Caco-2 (cell line): ENCODE results near the gene MED17. TPM values are rescaled to one million over a fixed set of nuclear protein-coding genes. Genes with fewer than 3 reads are reported as not detected.

Experiments
- BruUV-seq: library from RNA; stranded (reverse); fragments of 400-500 nt; replicated peaks from 2 replicates; lab custom pipeline; 2021; lab: Mats Ljungman, UMichigan
- CTCF ChIA-PET: fragments of 300-600 bp; sonication (Branson Sonifier 250); formaldehyde crosslinking; loops from one replicate; lab custom pipeline; 2022; ENCODE audit warnings: antibody characterized with exemption; lab: Charles Lee
- POLR2A ChIA-PET: fragments of 300-600 bp; sonication (Branson Sonifier 250); formaldehyde crosslinking; loops from one replicate; lab custom pipeline; 2022; ENCODE audit warnings: antibody characterized with exemption; lab: Charles Lee
- DNase-seq, 2 experiments: peaks; one replicate each; pipeline versions ENCODE4 v3.0.0 to v3.0.0-alpha.2; 2020 to 2022
- H3K27me3 ChIP-seq: replicated peaks from 2 replicates; pipeline ENCODE4 v1.6.0; 2011; ENCODE audit warnings: low read length; ENCODE audit not compliant: control insufficient read depth, insufficient read depth
- H3K36me3 ChIP-seq: 2 replicates; pipeline ENCODE4 v1.5.1; 2011; ENCODE audit warnings: low read length; ENCODE audit not compliant: control insufficient read depth, insufficient read depth
- H3K4me1 ChIP-seq: fragments of 250-450 bp; sonication (Bioruptor Pico); 2 replicates; pipeline ENCODE4 v1.5.1; 2020; ENCODE audit warnings: mild to moderate bottlenecking
- H3K4me3 ChIP-seq: 2 replicates; pipeline ENCODE4 v1.5.1; 2011; ENCODE audit warnings: low read depth, mild to moderate bottlenecking, control low read depth, low read length
- H3K9me3 ChIP-seq: fragments of 250-450 bp; sonication (Bioruptor Pico); 2 replicates; pipeline ENCODE4 v1.5.1; 2020; ENCODE audit warnings: mild to moderate bottlenecking, moderate library complexity
- H3K27ac Mint-ChIP-seq: one replicate; pipeline ENCODE4 v1.8.0; 2022; ENCODE audit warnings: mixed read lengths; ENCODE audit not compliant: unreplicated experiment
- H3K27me3 Mint-ChIP-seq: one replicate; pipeline ENCODE4 v1.8.0; 2022; ENCODE audit warnings: mixed read lengths; ENCODE audit not compliant: insufficient read depth, unreplicated experiment
- H3K36me3 Mint-ChIP-seq: one replicate; pipeline ENCODE4 v1.8.0; 2022; ENCODE audit warnings: mild to moderate bottlenecking, mixed read lengths; ENCODE audit not compliant: insufficient read depth, unreplicated experiment
- H3K4me1 Mint-ChIP-seq: one replicate; pipeline ENCODE4 v1.8.0; 2022; ENCODE audit warnings: low read depth, mixed read lengths; ENCODE audit not compliant: unreplicated experiment
- H3K4me3 Mint-ChIP-seq: one replicate; pipeline ENCODE4 v1.8.0; 2022; ENCODE audit warnings: mild to moderate bottlenecking, moderate library complexity, mixed read lengths; ENCODE audit not compliant: unreplicated experiment
- H3K9me3 Mint-ChIP-seq: one replicate; pipeline ENCODE4 v1.8.0; 2022; ENCODE audit warnings: mixed read lengths; ENCODE audit not compliant: unreplicated experiment
- intact Hi-C: fragments of 100-400 bp; cut with micrococcal nuclease; formaldehyde crosslinking; loops from one replicate; pipeline ENCODE4 v1.10.0; 2022; ENCODE audit not compliant: unreplicated experiment
- total RNA-seq: library from RNA; stranded (reverse); gene quantifications from 2 replicates; pipeline ENCODE4 v1.2.3, GENCODE V29; 2022
- TF ChIP-seq, protein P1 (sequence below), 2 experiments: fragments of 200-600 bp in 1 of 2; IDR thresholded peaks; 1 replicate in 1 of 2; 2 replicates in 1 of 2; pipeline versions ENCODE4 v1.5.1 to v1.8.0; 2011 to 2022; ENCODE audit warnings: antibody characterized with exemption in 1 of 2, control low read depth in 1 of 2, inconsistent platforms in 1 of 2, low read depth in 1 of 2, low read length in 1 of 2, mild to moderate bottlenecking in 1 of 2, moderate library complexity in 1 of 2; ENCODE audit not compliant: insufficient read depth in 1 of 2, severe bottlenecking in 1 of 2, unreplicated experiment in 1 of 2

The MED17 gene
- total RNA-seq, 1 experiment from 2014 or later, result 54.0 TPM

DNA sequence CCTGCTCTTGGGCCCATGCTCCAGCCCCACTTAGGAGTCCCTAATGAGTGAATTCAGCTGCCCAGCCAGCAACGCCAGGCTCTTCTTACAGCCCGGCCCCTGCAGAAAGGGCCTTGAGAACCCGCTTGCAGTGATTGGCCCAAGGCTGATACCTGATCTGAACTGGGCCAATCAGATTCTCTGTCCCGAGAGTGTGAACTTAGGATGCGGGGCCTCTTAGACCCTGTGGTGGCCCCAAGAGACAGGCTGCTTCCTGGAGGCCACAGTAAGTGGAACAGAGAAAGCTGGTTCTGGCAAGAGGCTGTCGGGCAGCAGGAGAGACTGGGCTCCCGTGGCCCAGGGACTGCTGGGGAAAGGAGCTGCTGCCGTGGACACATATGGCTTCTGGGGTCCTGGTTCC is 54.9 kb downstream of the MED17 start:
- Histone ChIP-seq H3K27me3 (no peaks in the 10 kb centered on the region), H3K36me3 (no peaks in the 10 kb centered on the region), H3K4me1 (peaks cover 5% of the 10 kb centered on the region; the same call in 1 of the 2 replicates), H3K9me3 (no peaks in the 10 kb centered on the region), H3K4me3 (no peak overlapping the region)
- Mint-ChIP-seq H3K36me3 (no peaks in the 10 kb centered on the region), H3K27ac (no peak overlapping the region), H3K27me3 (no peaks in the 10 kb centered on the region), H3K4me3 (no peak overlapping the region), H3K4me1 (peaks cover 1% of the 10 kb centered on the region), H3K9me3 (no peaks in the 10 kb centered on the region)
- ChIA-PET CTCF (interaction anchor here (0.6 kb wide), 1 partner anchor 21 kb away, joined by 8 read pairs; no protein-coding TSS in a partner anchor), POLR2A (no interaction called here)
- no peak for DNase-seq
- intact Hi-C loops, result no loop called here
- BruUV-seq, result no TSS peak
- TF ChIP-seq, protein P1, sequence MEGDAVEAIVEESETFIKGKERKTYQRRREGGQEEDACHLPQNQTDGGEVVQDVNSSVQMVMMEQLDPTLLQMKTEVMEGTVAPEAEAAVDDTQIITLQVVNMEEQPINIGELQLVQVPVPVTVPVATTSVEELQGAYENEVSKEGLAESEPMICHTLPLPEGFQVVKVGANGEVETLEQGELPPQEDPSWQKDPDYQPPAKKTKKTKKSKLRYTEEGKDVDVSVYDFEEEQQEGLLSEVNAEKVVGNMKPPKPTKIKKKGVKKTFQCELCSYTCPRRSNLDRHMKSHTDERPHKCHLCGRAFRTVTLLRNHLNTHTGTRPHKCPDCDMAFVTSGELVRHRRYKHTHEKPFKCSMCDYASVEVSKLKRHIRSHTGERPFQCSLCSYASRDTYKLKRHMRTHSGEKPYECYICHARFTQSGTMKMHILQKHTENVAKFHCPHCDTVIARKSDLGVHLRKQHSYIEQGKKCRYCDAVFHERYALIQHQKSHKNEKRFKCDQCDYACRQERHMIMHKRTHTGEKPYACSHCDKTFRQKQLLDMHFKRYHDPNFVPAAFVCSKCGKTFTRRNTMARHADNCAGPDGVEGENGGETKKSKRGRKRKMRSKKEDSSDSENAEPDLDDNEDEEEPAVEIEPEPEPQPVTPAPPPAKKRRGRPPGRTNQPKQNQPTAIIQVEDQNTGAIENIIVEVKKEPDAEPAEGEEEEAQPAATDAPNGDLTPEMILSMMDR (IDR thresholded peaks at IDR 0.05; ENCODE audit: insufficient read depth in 1 of 2, low read depth in 1 of 2, low read length in 1 of 2, severe bottlenecking in 1 of 2, unreplicated experiment in 1 of 2), result no peak

DNA sequence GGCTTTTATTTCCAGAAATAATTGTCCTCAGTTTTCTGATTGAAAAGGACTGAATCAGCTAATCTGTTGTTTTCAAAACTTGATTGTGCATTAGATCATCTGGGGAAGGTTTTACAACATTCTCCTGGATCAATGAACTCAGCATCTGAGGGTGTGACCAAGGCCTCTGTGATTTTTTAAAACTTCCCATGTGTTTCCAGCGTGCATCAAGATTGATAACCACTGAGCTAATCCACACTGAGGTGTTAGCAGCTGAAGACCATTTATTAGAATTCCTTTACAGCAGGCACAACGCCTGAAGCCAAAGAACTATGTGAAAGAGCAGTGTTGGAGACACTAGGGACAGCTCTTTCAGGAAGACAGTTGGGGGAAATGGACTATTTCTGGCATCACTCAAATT is 56.1 kb downstream of the MED17 start:
- no peaks in the 10 kb centered on the region for H3K27me3 ChIP-seq
- no peaks in the 10 kb centered on the region for H3K27me3 Mint-ChIP-seq
- TF ChIP-seq, protein P1 (IDR thresholded peaks at IDR 0.05; ENCODE audit: insufficient read depth in 1 of 2, low read depth in 1 of 2, low read length in 1 of 2, severe bottlenecking in 1 of 2, unreplicated experiment in 1 of 2), result no peak
- no peak overlapping the region for H3K27ac Mint-ChIP-seq
- peaks cover 5% of the 10 kb centered on the region for H3K4me1 Mint-ChIP-seq
- no peak for DNase-seq
- no peaks in the 10 kb centered on the region for H3K36me3 Mint-ChIP-seq
- no peak overlapping the region for H3K4me3 Mint-ChIP-seq
- intact Hi-C loops, result no loop called here
- ChIA-PET CTCF (interaction anchor here (0.6 kb wide), 1 partner anchor 36 kb away, joined by 3 read pairs; no protein-coding TSS in a partner anchor), POLR2A (no interaction called here)
- H3K9me3 Mint-ChIP-seq, result no peaks in the 10 kb centered on the region
- no peaks in the 10 kb centered on the region for H3K36me3 ChIP-seq
- no peak overlapping the region for H3K4me3 ChIP-seq
- no TSS peak for BruUV-seq
- no peaks in the 10 kb centered on the region for H3K9me3 ChIP-seq
- peaks cover 5% of the 10 kb centered on the region; the same call in 1 of the 2 replicates for H3K4me1 ChIP-seq

DNA sequence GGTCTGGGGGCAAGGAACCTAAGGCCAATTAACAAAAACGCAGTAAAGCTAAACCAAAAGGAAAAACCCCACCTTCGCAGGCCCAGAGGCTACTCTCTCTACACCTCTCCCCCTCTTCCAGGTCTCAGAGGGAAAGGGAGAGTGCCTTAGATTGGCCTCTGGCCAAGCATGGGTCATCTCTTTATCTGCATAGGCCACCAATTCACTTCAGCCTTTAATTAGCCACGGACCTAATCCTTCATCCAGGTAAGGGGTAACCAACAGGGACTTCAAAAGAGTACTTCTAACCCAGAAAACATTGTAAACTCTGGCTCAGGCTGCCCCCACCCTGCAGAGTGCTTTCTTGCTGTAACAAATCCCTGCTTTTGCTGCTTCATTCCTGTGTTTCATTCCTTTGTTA is 56.9 kb downstream of the MED17 start:
- no peaks in the 10 kb centered on the region for H3K36me3 ChIP-seq
- TF ChIP-seq, protein P1 (IDR thresholded peaks at IDR 0.05; ENCODE audit: insufficient read depth in 1 of 2, low read depth in 1 of 2, low read length in 1 of 2, severe bottlenecking in 1 of 2, unreplicated experiment in 1 of 2), result no peak
- Mint-ChIP-seq H3K36me3 (no peaks in the 10 kb centered on the region), H3K9me3 (no peaks in the 10 kb centered on the region), H3K4me1 (peaks cover 5% of the 10 kb centered on the region), H3K27me3 (no peaks in the 10 kb centered on the region), H3K4me3 (no peak overlapping the region), H3K27ac (no peak overlapping the region)
- H3K4me3 ChIP-seq, result no peak overlapping the region
- no peaks in the 10 kb centered on the region for H3K27me3 ChIP-seq
- no TSS peak for BruUV-seq
- no peak for DNase-seq
- intact Hi-C loops, result no loop called here
- peaks cover 5% of the 10 kb centered on the region; the same call in 1 of the 2 replicates for H3K4me1 ChIP-seq
- ChIA-PET POLR2A (no interaction called here), CTCF (no interaction called here)
- H3K9me3 ChIP-seq, result no peaks in the 10 kb centered on the region
